Stomach (tissue), 4 donors: ENCODE data around the gene TEX19.

ENCODE experiments used
- EP300 ChIP-seq: sonication (generic); formaldehyde crosslinking; IDR thresholded peaks from one replicate; pipeline ENCODE4 v1.6.1; 2017; ENCODE audit warnings: antibody characterized with exemption
- POLR2A ChIP-seq, 4 donors: fragments of 450-650 bp; IDR thresholded peaks; one replicate each; pipeline ENCODE4 v1.6.1; 2016; ENCODE audit warnings: antibody characterized with exemption in 4 of 4, control low read depth in 2 of 4, mild to moderate bottlenecking in 1 of 4, moderate library complexity in 1 of 4
- POLR2AphosphoS5 ChIP-seq, 3 donors: sonication (generic); formaldehyde crosslinking; IDR thresholded peaks; one replicate each; pipeline ENCODE4 v1.6.1; 2016; ENCODE audit warnings: antibody characterized with exemption in 3 of 3
- TF ChIP-seq, protein P1 (sequence below), 7 experiments: fragments of 450-650 bp in 4 of 7; fragments of 200-600 bp in 3 of 7; sonication (generic) in 3 of 7; IDR thresholded peaks; one replicate each; pipeline ENCODE4 v1.5.1; 2016 to 2019; ENCODE audit warnings: antibody characterized with exemption in 7 of 7, control low read depth in 2 of 7, mild to moderate bottlenecking in 1 of 7

DNA sequence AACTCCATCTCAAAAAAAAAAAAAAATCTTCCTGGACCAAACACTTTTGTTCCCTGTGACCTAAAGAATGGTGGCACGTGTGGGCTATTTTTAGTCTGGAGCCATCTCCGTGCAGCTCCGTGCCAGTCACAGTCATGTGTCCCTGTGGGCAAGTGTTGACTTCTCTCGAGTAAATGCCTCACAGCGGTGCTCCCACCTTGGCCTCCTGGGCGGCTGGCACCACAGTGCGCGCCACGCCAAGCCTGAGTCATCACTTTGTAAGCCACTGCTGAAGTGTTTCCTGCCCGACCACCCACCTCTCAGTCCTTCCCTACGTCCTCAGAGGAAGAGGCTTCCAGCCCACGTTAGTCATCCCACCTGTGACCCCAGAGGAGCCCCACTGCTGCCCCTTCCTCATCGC, 48.2 kb downstream of the TEX19 start:
- TF ChIP-seq POLR2AphosphoS5 (IDR thresholded peaks at IDR 0.05) = no peak
- TF ChIP-seq POLR2A (IDR thresholded peaks at IDR 0.05) = no peak
- TF ChIP-seq, protein P1, sequence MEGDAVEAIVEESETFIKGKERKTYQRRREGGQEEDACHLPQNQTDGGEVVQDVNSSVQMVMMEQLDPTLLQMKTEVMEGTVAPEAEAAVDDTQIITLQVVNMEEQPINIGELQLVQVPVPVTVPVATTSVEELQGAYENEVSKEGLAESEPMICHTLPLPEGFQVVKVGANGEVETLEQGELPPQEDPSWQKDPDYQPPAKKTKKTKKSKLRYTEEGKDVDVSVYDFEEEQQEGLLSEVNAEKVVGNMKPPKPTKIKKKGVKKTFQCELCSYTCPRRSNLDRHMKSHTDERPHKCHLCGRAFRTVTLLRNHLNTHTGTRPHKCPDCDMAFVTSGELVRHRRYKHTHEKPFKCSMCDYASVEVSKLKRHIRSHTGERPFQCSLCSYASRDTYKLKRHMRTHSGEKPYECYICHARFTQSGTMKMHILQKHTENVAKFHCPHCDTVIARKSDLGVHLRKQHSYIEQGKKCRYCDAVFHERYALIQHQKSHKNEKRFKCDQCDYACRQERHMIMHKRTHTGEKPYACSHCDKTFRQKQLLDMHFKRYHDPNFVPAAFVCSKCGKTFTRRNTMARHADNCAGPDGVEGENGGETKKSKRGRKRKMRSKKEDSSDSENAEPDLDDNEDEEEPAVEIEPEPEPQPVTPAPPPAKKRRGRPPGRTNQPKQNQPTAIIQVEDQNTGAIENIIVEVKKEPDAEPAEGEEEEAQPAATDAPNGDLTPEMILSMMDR (IDR thresholded peaks at IDR 0.05) = no peak
- TF ChIP-seq EP300 = no peak
